H9 (cell line): ENCODE measurements around the gene GUCA1C. TPM values are rescaled to one million over a fixed set of nuclear protein-coding genes. Genes with fewer than 3 reads are reported as not detected.

Source experiments
- DNase-seq: peaks from one replicate; pipeline ENCODE4 v3.0.0-alpha.2; 2017
- H2AFZ ChIP-seq: one replicate; pipeline ENCODE4 v1.6.1; 2013; ENCODE audit warnings: mild to moderate bottlenecking, low read length, control low read depth, moderate library complexity
- H2AK5ac ChIP-seq: 2 replicates; pipeline ENCODE4 v1.6.1; 2013; ENCODE audit warnings: low read length, control low read depth, mixed read lengths; ENCODE audit not compliant: insufficient read length
- H2BK120ac ChIP-seq: one replicate; pipeline ENCODE4 v1.6.1; 2013; ENCODE audit warnings: low read depth, mild to moderate bottlenecking, low read length, control low read depth, inconsistent platforms; ENCODE audit not compliant: poor library complexity, severe bottlenecking
- H2BK12ac ChIP-seq: 2 replicates; pipeline ENCODE4 v1.6.1; 2013; ENCODE audit warnings: low read length, control low read depth, mixed read lengths, low read depth; ENCODE audit not compliant: insufficient read length
- H2BK15ac ChIP-seq: 2 replicates; pipeline ENCODE4 v1.6.1; 2013; ENCODE audit warnings: low read depth, low read length, control low read depth
- H2BK20ac ChIP-seq: one replicate; pipeline ENCODE4 v1.6.1; 2013; ENCODE audit warnings: low read depth, mild to moderate bottlenecking, low read length, control low read depth, inconsistent platforms; ENCODE audit not compliant: poor library complexity, severe bottlenecking
- H2BK5ac ChIP-seq: 2 replicates; pipeline ENCODE4 v1.6.1; 2013; ENCODE audit warnings: low read length, control low read depth, mixed read lengths; ENCODE audit not compliant: insufficient read length
- H3K14ac ChIP-seq: 2 replicates; pipeline ENCODE4 v1.6.1; 2013; ENCODE audit warnings: low read length, control low read depth; ENCODE audit not compliant: insufficient read depth
- H3K18ac ChIP-seq: 2 replicates; pipeline ENCODE4 v1.6.1; 2013; ENCODE audit warnings: low read depth, mild to moderate bottlenecking, mixed read lengths, low read length, control low read depth; ENCODE audit not compliant: insufficient read length
- H3K23ac ChIP-seq: 2 replicates; pipeline ENCODE4 v1.6.1; 2013; ENCODE audit warnings: low read length, control low read depth, mixed read lengths, low read depth; ENCODE audit not compliant: insufficient read length
- H3K23me2 ChIP-seq: 2 replicates; pipeline ENCODE4 v1.6.1; 2013; ENCODE audit warnings: low read depth, mild to moderate bottlenecking, mixed read lengths, low read length, control low read depth; ENCODE audit not compliant: insufficient read length, poor library complexity, severe bottlenecking
- H3K27ac ChIP-seq: 2 replicates; pipeline ENCODE4 v1.5.1; 2013; ENCODE audit warnings: low read length, control low read depth, mixed read lengths, low read depth; ENCODE audit not compliant: insufficient read length
- H3K27me3 ChIP-seq: 2 replicates; pipeline ENCODE4 v1.6.1; 2013; ENCODE audit warnings: low read length, control low read depth, inconsistent platforms; ENCODE audit not compliant: insufficient read depth
- H3K4ac ChIP-seq: 2 replicates; pipeline ENCODE4 v1.6.1; 2013; ENCODE audit warnings: low read depth, mild to moderate bottlenecking, control low read depth, inconsistent platforms, low read length, moderate library complexity
- H3K4me1 ChIP-seq: 2 replicates; pipeline ENCODE4 v1.6.1; 2013; ENCODE audit warnings: low read length, control low read depth, inconsistent platforms; ENCODE audit not compliant: insufficient read depth
- H3K4me2 ChIP-seq: 2 replicates; pipeline ENCODE4 v1.6.1; 2013; ENCODE audit warnings: low read length, control low read depth, mixed read lengths; ENCODE audit not compliant: insufficient read length, insufficient read depth
- H3K56ac ChIP-seq: 2 replicates; pipeline ENCODE4 v1.6.1; 2013; ENCODE audit warnings: low read depth, mild to moderate bottlenecking, mixed read lengths, low read length, control low read depth; ENCODE audit not compliant: insufficient read length
- H3K79me1 ChIP-seq: 2 replicates; pipeline ENCODE4 v1.6.1; 2013; ENCODE audit warnings: low read depth, mild to moderate bottlenecking, moderate library complexity, low read length, control low read depth, inconsistent platforms; ENCODE audit not compliant: insufficient read depth, poor library complexity, severe bottlenecking
- H3K79me2 ChIP-seq: 2 replicates; pipeline ENCODE4 v1.6.1; 2013; ENCODE audit warnings: low read length, control low read depth, inconsistent platforms; ENCODE audit not compliant: insufficient read depth
- H3K9ac ChIP-seq: 2 replicates; pipeline ENCODE4 v1.6.1; 2013; ENCODE audit warnings: low read length, control low read depth, mixed read lengths; ENCODE audit not compliant: insufficient read length; ENCODE audit errors: extremely low read depth
- H3K9me3 ChIP-seq: one replicate; pipeline ENCODE4 v1.6.1; 2013; ENCODE audit warnings: low read depth, low read length, inconsistent platforms; ENCODE audit not compliant: control insufficient read depth
- H3T11ph ChIP-seq: one replicate; pipeline ENCODE4 v1.6.1; 2013; ENCODE audit warnings: mild to moderate bottlenecking, low read length, control low read depth, inconsistent platforms
- H4K20me1 ChIP-seq: one replicate; pipeline ENCODE4 v1.6.1; 2013; ENCODE audit not compliant: control insufficient read depth, insufficient read length, insufficient read depth
- H4K5ac ChIP-seq: 2 replicates; pipeline ENCODE4 v1.6.1; 2013; ENCODE audit warnings: low read depth, mild to moderate bottlenecking, mixed read lengths, low read length, control low read depth; ENCODE audit not compliant: insufficient read length
- H4K8ac ChIP-seq: replicated peaks from 2 replicates; pipeline ENCODE4 v1.6.1; 2013; ENCODE audit warnings: low read length, control low read depth, mixed read lengths, low read depth; ENCODE audit not compliant: insufficient read length
- H4K91ac ChIP-seq: 2 replicates; pipeline ENCODE4 v1.6.1; 2013; ENCODE audit warnings: low read depth, mild to moderate bottlenecking, moderate library complexity, mixed read lengths, low read length, control low read depth; ENCODE audit not compliant: insufficient read length
- H3K27ac Mint-ChIP-seq, 3 experiments: 2 replicates in 2 of 3; 3 replicates in 1 of 3; pipeline ENCODE4 v1.8.0; 2020 to 2021; ENCODE audit warnings: mixed read lengths in 3 of 3, mild to moderate bottlenecking in 1 of 3, moderate library complexity in 1 of 3
- H3K27me3 Mint-ChIP-seq: 2 replicates; pipeline ENCODE4 v1.8.0; 2021; ENCODE audit warnings: low read depth, mild to moderate bottlenecking, moderate library complexity, mixed read lengths
- H3K36me3 Mint-ChIP-seq, 3 experiments: 2 replicates in 2 of 3; 3 replicates in 1 of 3; pipeline ENCODE4 v1.8.0; 2020 to 2021; ENCODE audit warnings: low read depth in 3 of 3, mixed read lengths in 3 of 3; ENCODE audit not compliant: insufficient read depth in 1 of 3
- H3K4me1 Mint-ChIP-seq, 2 experiments: 2 replicates each; pipeline ENCODE4 v1.8.0; 2020; ENCODE audit warnings: mixed read lengths in 2 of 2
- H3K4me3 Mint-ChIP-seq, 2 experiments: 2 replicates in 1 of 2; 3 replicates in 1 of 2; pipeline ENCODE4 v1.8.0; 2020 to 2021; ENCODE audit warnings: mild to moderate bottlenecking in 2 of 2, mixed read lengths in 2 of 2, moderate library complexity in 1 of 2
- H3K9me3 Mint-ChIP-seq, 2 experiments: 2 replicates in 1 of 2; 3 replicates in 1 of 2; pipeline ENCODE4 v1.8.0; 2020; ENCODE audit warnings: mild to moderate bottlenecking in 2 of 2, mixed read lengths in 2 of 2, moderate library complexity in 1 of 2
- CTCF ChIP-seq: fragments of 200-600 bp; sonication (generic); conservative IDR thresholded peaks from 3 replicates; pipeline ENCODE4 v1.8.0; 2021; ENCODE audit warnings: antibody characterized with exemption, mild to moderate bottlenecking
- WGBS: extraction: QIAGEN DNeasy Blood & Tissue Kit; methylation state at CpG from one replicate; pipeline ENCODE4 v1.1.7; 2013; ENCODE audit warnings: missing lambda C conversion rate, low lambda C conversion rate, mixed read lengths; ENCODE audit not compliant: insufficient read length; ENCODE audit errors: extremely low coverage; 5-methylcytosine and 5-hydroxymethylcytosine counted together
- total RNA-seq: library from RNA; stranded (reverse); gene quantifications from 2 replicates; pipeline ENCODE4 v1.2.1, GENCODE V29; 2021

GUCA1C gene
- total RNA-seq, 1 experiment from 2014 or later = not detected

- H3K4me2 ChIP-seq = no peak overlapping the region
- no peaks in the 10 kb centered on the region for H3K79me2 ChIP-seq
- no CpG with 5 or more reads among the region's 1 CpG for WGBS
- Mint-ChIP-seq H3K4me3 (no peak overlapping the region), H3K4me1 (peaks cover 0 to 3% of the 10 kb centered on the region in 2 experiments; a peak in 2 of 4 replicates), H3K27me3 (peaks cover 1% of the 10 kb centered on the region; the same call in 1 of the 2 replicates), H3K36me3 (no peaks in the 10 kb centered on the region), H3K27ac (no peak overlapping the region), H3K9me3 (no peaks in the 10 kb centered on the region; a peak in 1 of 5 replicates)
- H3K4me1 ChIP-seq = no peaks in the 10 kb centered on the region
- DNase-seq = no peak
- no peak overlapping the region for H3T11ph ChIP-seq
- no peak overlapping the region for H3K23ac ChIP-seq
- H2BK20ac ChIP-seq = no peak overlapping the region
- no peak overlapping the region for H3K27ac ChIP-seq
- H3K9ac ChIP-seq = no peak overlapping the region
- H4K8ac ChIP-seq = no peak overlapping the region
- H2BK120ac ChIP-seq = no peak overlapping the region
- H2AFZ ChIP-seq = no peak overlapping the region
- no peaks in the 10 kb centered on the region for H4K20me1 ChIP-seq
- no peak overlapping the region for H4K91ac ChIP-seq
- H2BK12ac ChIP-seq = no peak overlapping the region
- no peak overlapping the region for H3K18ac ChIP-seq
- no peak overlapping the region for H3K14ac ChIP-seq
- no peak for TF ChIP-seq CTCF
- no peak overlapping the region for H2AK5ac ChIP-seq
- no peak overlapping the region for H2BK15ac ChIP-seq
- no peaks in the 10 kb centered on the region for H3K27me3 ChIP-seq
- no peaks in the 10 kb centered on the region for H3K9me3 ChIP-seq
- no peak overlapping the region for H3K4ac ChIP-seq
- H3K79me1 ChIP-seq = no peaks in the 10 kb centered on the region
- H3K23me2 ChIP-seq = no peaks in the 10 kb centered on the region
- no peak overlapping the region for H4K5ac ChIP-seq
- H3K56ac ChIP-seq = no peak overlapping the region
- H2BK5ac ChIP-seq = no peak overlapping the region
Observed at GRCh38 chr3:108907194-108907593, 46.5 kb downstream of the GUCA1C start.
